Kidney (tissue), 14 donors: ENCODE results near the gene TEKT2. TPM values are rescaled to one million over a fixed set of nuclear protein-coding genes. Genes with fewer than 3 reads are reported as not detected.

Source experiments
- DNase-seq, 5 donors: peaks; one replicate each; pipeline ENCODE4 v3.0.0-alpha.2; 2013 to 2020
- FAIRE-seq: peaks from 2 replicates; lab custom pipeline; 2012; peaks lifted over from hg19 to GRCh38; lab: Jason Lieb, UNC
- H3K27ac ChIP-seq, 2 donors: one replicate each; pipeline ENCODE4 v1.7.0; 2013; ENCODE audit warnings: low read depth in 2 of 2, low read length in 2 of 2, inconsistent platforms in 1 of 2
- H3K27me3 ChIP-seq: one replicate; pipeline ENCODE4 v1.7.1; 2013; ENCODE audit warnings: low read length, inconsistent platforms; ENCODE audit not compliant: control insufficient read depth, insufficient read depth
- H3K36me3 ChIP-seq, 3 donors: one replicate each; pipeline versions ENCODE4 v1.7.0 to v1.7.1; 2013; ENCODE audit warnings: low read length in 3 of 3, control low read depth in 1 of 3, inconsistent platforms in 1 of 3; ENCODE audit not compliant: insufficient read depth in 3 of 3, control insufficient read depth in 2 of 3
- H3K4me1 ChIP-seq, 3 donors: one replicate each; pipeline versions ENCODE4 v1.7.0 to v1.7.1; 2013; ENCODE audit warnings: low read length in 3 of 3, inconsistent platforms in 1 of 3, low read depth in 1 of 3; ENCODE audit not compliant: control insufficient read depth in 2 of 3, insufficient read depth in 2 of 3
- H3K4me3 ChIP-seq, 3 donors: one replicate each; pipeline versions ENCODE4 v1.7.0 to v1.8.1; 2013; ENCODE audit warnings: low read length in 3 of 3, control low read depth in 1 of 3, inconsistent platforms in 1 of 3
- H3K9ac ChIP-seq, 3 donors: one replicate each; pipeline versions ENCODE4 v1.7.0 to v1.7.1; 2013; ENCODE audit warnings: low read length in 3 of 3, control low read depth in 1 of 3, inconsistent platforms in 1 of 3
- H3K9me3 ChIP-seq, 3 donors: one replicate each; pipeline versions ENCODE4 v1.7.0 to v1.7.1; 2013; ENCODE audit warnings: low read length in 3 of 3, control low read depth in 1 of 3, inconsistent platforms in 1 of 3; ENCODE audit not compliant: control insufficient read depth in 2 of 3, insufficient read depth in 1 of 3
- intact Hi-C: fragments of 100-400 bp; cut with DNase I; formaldehyde crosslinking; loops from one replicate; pipeline ENCODE4 v1.11.1; 2022
- polyA plus RNA-seq: library from polyadenylated mRNA; stranded (reverse); fragments of 350-450 nt; fragmentation: Illumina TruSeq; extraction: RNeasy Lipid Tissue Mini Kit (QIAGEN cat#74804); gene quantifications from one replicate; pipeline ENCODE4 v1.2.3, GENCODE V29; 2014; ENCODE audit warnings: low read depth, low replicate concordance; ENCODE audit not compliant: insufficient read depth
- total RNA-seq: library from RNA; stranded (reverse); fragmentation: NEBNext Ultra II Directional; extraction: Animal tissue kit (Norgen Biotek cat#: 25700); gene quantifications from one replicate; pipeline ENCODE4 v1.2.1, GENCODE V29; 2021
- TF ChIP-seq, protein P1 (sequence below): IDR thresholded peaks from 3 replicates; pipeline ENCODE4 v1.5.1; 2012; ENCODE audit warnings: mild to moderate bottlenecking, moderate library complexity, borderline replicate concordance; ENCODE audit not compliant: insufficient read depth; ENCODE audit errors: extremely low read depth
- donor health status: control.
- donor health status: control.
- donor health status: control.
- donor health status: control.
- donor health status: control.
- donor health status: DM: yes; HTN: yes; CAD: no.
- donor health status: Normal renal cell carcinoma (clear cell type).

The TEKT2 gene
- total and polyA plus RNA-seq, 2 donors from 2014 or later: 2.4 to 5.7 TPM

DNA sequence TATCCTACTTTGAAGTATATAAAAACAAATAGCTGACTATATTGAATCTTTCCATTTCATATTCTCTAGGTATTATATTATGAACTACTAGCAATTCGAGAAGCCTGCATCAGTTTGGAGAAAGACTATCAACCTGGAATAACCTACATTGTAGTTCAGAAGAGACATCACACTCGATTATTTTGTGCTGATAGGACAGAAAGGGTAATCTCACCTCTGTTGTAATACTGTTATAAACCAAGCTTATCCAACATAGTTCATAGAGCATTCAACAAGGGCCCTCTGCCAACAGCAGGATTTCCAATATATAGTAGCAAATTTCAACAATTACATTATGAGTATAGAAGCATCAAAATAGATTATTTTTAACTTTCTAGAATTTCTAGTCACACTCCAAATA is 43.7 kb upstream of the TEKT2 start:
- H3K36me3 ChIP-seq: peaks cover 4 to 14% (median 6%) of the 10 kb centered on the region in 3 donors
- no peaks in the 10 kb centered on the region for H3K4me1 ChIP-seq
- no peak overlapping the region for H3K9ac ChIP-seq
- H3K27me3 ChIP-seq: no peaks in the 10 kb centered on the region
- no peaks in the 10 kb centered on the region for H3K9me3 ChIP-seq
- DNase-seq (no peak), FAIRE-seq (no peak)
- TF ChIP-seq, protein P1, sequence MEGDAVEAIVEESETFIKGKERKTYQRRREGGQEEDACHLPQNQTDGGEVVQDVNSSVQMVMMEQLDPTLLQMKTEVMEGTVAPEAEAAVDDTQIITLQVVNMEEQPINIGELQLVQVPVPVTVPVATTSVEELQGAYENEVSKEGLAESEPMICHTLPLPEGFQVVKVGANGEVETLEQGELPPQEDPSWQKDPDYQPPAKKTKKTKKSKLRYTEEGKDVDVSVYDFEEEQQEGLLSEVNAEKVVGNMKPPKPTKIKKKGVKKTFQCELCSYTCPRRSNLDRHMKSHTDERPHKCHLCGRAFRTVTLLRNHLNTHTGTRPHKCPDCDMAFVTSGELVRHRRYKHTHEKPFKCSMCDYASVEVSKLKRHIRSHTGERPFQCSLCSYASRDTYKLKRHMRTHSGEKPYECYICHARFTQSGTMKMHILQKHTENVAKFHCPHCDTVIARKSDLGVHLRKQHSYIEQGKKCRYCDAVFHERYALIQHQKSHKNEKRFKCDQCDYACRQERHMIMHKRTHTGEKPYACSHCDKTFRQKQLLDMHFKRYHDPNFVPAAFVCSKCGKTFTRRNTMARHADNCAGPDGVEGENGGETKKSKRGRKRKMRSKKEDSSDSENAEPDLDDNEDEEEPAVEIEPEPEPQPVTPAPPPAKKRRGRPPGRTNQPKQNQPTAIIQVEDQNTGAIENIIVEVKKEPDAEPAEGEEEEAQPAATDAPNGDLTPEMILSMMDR: no peak
- intact Hi-C loops: no loop called here
- no peak overlapping the region for H3K4me3 ChIP-seq
- H3K27ac ChIP-seq: no peak overlapping the region

DNA sequence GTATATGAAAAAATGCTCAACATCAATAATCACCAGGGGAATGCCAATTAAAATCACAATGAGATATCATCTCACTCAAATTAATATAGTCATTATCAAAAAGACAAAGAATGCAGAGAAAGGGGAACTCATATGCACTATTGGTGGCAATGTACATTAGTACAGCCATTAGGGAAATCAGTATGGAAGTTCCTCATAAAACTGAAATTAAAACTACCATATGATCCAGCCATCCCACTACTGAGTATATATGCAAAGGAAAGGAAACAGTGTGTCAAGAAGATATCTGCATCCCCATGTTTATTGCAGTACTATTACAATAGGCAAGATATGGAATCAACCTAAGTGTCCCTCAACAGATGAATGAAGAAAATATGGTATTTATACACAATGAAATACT is 32.1 kb upstream of the TEKT2 start:
- H3K36me3 ChIP-seq: peaks cover 3 to 7% (median 3%) of the 10 kb centered on the region in 3 donors
- TF ChIP-seq, protein P1: no peak
- H3K27me3 ChIP-seq: no peaks in the 10 kb centered on the region
- H3K9me3 ChIP-seq: no peaks in the 10 kb centered on the region
- H3K27ac ChIP-seq: no peak overlapping the region
- H3K9ac ChIP-seq: no peak overlapping the region
- intact Hi-C loops: no loop called here
- no peaks in the 10 kb centered on the region for H3K4me1 ChIP-seq
- no peak for FAIRE-seq
- H3K4me3 ChIP-seq: no peak overlapping the region
- DNase-seq: no peak

GRCh38 chr1:36053978-36054377 is 29.9 kb upstream of the TEKT2 start:
- no peak overlapping the region for H3K4me3 ChIP-seq
- intact Hi-C loops: no loop called here
- no peak for FAIRE-seq
- H3K27ac ChIP-seq: no peak overlapping the region
- H3K27me3 ChIP-seq: no peaks in the 10 kb centered on the region
- H3K9ac ChIP-seq: no peak overlapping the region
- H3K4me1 ChIP-seq: no peaks in the 10 kb centered on the region
- DNase-seq: no peak
- no peaks in the 10 kb centered on the region for H3K9me3 ChIP-seq
- peaks cover 3 to 7% (median 3%) of the 10 kb centered on the region in 3 donors for H3K36me3 ChIP-seq
- TF ChIP-seq, protein P1: no peak

GRCh38 chr1:36055706-36056105 is 28.2 kb upstream of the TEKT2 start:
- Histone ChIP-seq H3K9ac (no peak overlapping the region), H3K4me3 (no peak overlapping the region), H3K36me3 (peaks cover 3 to 7% (median 3%) of the 10 kb centered on the region in 3 donors), H3K4me1 (no peaks in the 10 kb centered on the region), H3K9me3 (no peaks in the 10 kb centered on the region), H3K27ac (no peak overlapping the region), H3K27me3 (no peaks in the 10 kb centered on the region)
- no peak for FAIRE-seq
- TF ChIP-seq, protein P1: no peak
- no peak for DNase-seq
- intact Hi-C loops: no loop called here
